ENCODE results near the gene SERPINA12. TPM values are rescaled to one million over a fixed set of nuclear protein-coding genes. Genes with fewer than 3 reads are reported as not detected.

Gene SERPINA12
- total RNA-seq, 1 experiment from 2014 or later, result not detected

DNA sequence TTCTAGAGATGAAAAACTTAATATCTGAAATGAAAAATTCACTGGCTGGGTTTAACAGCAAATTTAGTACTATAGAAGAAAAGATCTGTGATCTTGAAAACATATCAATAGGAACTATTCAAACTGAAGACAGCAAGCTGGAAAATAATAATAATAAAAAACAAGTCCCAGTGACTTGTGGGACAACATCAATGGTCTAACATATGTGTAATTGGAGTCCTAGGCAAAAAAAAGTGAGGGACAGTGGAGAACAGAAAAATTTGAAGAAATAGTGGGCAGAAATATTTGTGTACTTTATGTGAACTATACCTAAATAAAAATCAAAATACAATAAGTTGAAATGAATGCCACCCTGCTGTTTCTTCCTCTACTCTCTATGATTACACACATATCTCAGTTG, 30.8 kb downstream of the SERPINA12 start:
- TF ChIP-seq RAD21 (IDR thresholded peaks at IDR 0.05; ENCODE audit: low read depth), result no peak
- no peak for TF ChIP-seq JUND (IDR thresholded peaks at IDR 0.05)
- no peak for TF ChIP-seq ZFX (IDR thresholded peaks at IDR 0.05)
- TF ChIP-seq, protein P1, sequence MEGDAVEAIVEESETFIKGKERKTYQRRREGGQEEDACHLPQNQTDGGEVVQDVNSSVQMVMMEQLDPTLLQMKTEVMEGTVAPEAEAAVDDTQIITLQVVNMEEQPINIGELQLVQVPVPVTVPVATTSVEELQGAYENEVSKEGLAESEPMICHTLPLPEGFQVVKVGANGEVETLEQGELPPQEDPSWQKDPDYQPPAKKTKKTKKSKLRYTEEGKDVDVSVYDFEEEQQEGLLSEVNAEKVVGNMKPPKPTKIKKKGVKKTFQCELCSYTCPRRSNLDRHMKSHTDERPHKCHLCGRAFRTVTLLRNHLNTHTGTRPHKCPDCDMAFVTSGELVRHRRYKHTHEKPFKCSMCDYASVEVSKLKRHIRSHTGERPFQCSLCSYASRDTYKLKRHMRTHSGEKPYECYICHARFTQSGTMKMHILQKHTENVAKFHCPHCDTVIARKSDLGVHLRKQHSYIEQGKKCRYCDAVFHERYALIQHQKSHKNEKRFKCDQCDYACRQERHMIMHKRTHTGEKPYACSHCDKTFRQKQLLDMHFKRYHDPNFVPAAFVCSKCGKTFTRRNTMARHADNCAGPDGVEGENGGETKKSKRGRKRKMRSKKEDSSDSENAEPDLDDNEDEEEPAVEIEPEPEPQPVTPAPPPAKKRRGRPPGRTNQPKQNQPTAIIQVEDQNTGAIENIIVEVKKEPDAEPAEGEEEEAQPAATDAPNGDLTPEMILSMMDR (IDR thresholded peaks at IDR 0.05 in 2 of 3, conservative IDR thresholded peaks at IDR 0.05 in 1 of 3; ENCODE audit: borderline replicate concordance in 1 of 3, insufficient read depth in 1 of 3, low read depth in 2 of 3, low read length in 2 of 3), result no peak
- TF ChIP-seq ELF1 (IDR thresholded peaks at IDR 0.05; ENCODE audit: borderline replicate concordance, low read depth), result no peak
- TF ChIP-seq, protein P2, sequence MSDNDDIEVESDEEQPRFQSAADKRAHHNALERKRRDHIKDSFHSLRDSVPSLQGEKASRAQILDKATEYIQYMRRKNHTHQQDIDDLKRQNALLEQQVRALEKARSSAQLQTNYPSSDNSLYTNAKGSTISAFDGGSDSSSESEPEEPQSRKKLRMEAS (IDR thresholded peaks at IDR 0.05), result no peak
- no peak for TF ChIP-seq EZH2 (IDR thresholded peaks at IDR 0.05)
- TF ChIP-seq SRF (IDR thresholded peaks at IDR 0.05; ENCODE audit: low read depth), result no peak
- no peak for TF ChIP-seq CEBPB (IDR thresholded peaks at IDR 0.05; ENCODE audit: low read depth)
- TF ChIP-seq, protein P3, sequence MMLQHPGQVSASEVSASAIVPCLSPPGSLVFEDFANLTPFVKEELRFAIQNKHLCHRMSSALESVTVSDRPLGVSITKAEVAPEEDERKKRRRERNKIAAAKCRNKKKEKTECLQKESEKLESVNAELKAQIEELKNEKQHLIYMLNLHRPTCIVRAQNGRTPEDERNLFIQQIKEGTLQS (IDR thresholded peaks at IDR 0.05), result no peak
- no peak for TF ChIP-seq TCF7L2 (IDR thresholded peaks at IDR 0.05; ENCODE audit: borderline replicate concordance, extremely low read depth, insufficient read depth, insufficient read length)
- TF ChIP-seq EGR1 (IDR thresholded peaks at IDR 0.05; ENCODE audit: low read depth), result no peak
- no peak for TF ChIP-seq SP1 (IDR thresholded peaks at IDR 0.05; ENCODE audit: low read depth)
- TF ChIP-seq POLR2A (IDR thresholded peaks at IDR 0.05; ENCODE audit: borderline replicate concordance, extremely low read depth, insufficient read depth, insufficient read length), result no peak
- CTCF ChIA-PET, result no interaction called here
- H4K20me1 ChIP-seq (ENCODE audit: insufficient read depth), result no peaks in the 10 kb centered on the region
- no peak overlapping the region for H3K27ac ChIP-seq (ENCODE audit: low read depth, low read length)
- POLR2A ChIA-PET, result no interaction called here
- H3K9ac ChIP-seq (ENCODE audit: low read length), result no peak overlapping the region
- H3K27me3 ChIP-seq (ENCODE audit: insufficient read depth, low read length), result no peaks in the 10 kb centered on the region
- H3K79me2 ChIP-seq (ENCODE audit: insufficient read depth, low read length), result no peaks in the 10 kb centered on the region
- DNase-seq (ENCODE audit: low read depth, low spot score) (no peak), ATAC-seq (no peak)
- H3K4me2 ChIP-seq (ENCODE audit: low read length), result no peak overlapping the region
- peaks cover 0 to 18% of the 10 kb centered on the region in 2 experiments; a peak in 3 of 4 replicates for H3K4me1 ChIP-seq (ENCODE audit: control insufficient read depth in 1 of 2, insufficient read depth in 2 of 2, low read length in 2 of 2)
- RAD21 ChIA-PET (ENCODE audit: low non-redundant PET in 1 of 2, low total read pairs in 2 of 2, uncharacterized antibody in 2 of 2, unreplicated experiment in 2 of 2), result no interaction called here
- H3K36me3 ChIP-seq (ENCODE audit: control insufficient read depth in 1 of 2, insufficient read depth in 2 of 2, low read length in 2 of 2), result no peaks in the 10 kb centered on the region
- intact Hi-C loops (cut with micrococcal nuclease), result no loop called here
- H3K9me3 ChIP-seq (ENCODE audit: control insufficient read depth in 1 of 2, insufficient read depth in 1 of 2, low read depth in 1 of 2, low read length in 2 of 2), result no peaks in the 10 kb centered on the region; a peak in 1 of 4 replicates
- BruUV-seq (replicated peaks), result no TSS peak
- H3K9me2 ChIP-seq (ENCODE audit: insufficient read depth), result no peaks in the 10 kb centered on the region
- H2AFZ ChIP-seq (ENCODE audit: low read depth, low read length, poor library complexity, severe bottlenecking), result no peak overlapping the region
- H3K4me3 ChIP-seq (replicated peaks in 1 of 2; ENCODE audit: low read depth in 1 of 2, low read length in 2 of 2), result no peak overlapping the region

Data from HCT116 (cell line).